Measurements from ENCODE around the gene CTSE.
A peak's percentile ranks its signal among the peaks of the same experiment; 100 is the strongest.

CTSE gene

GRCh38 chr1:206032380-206033140 is 8.9 kb upstream of the CTSE start:
- peaks cover 37% of the 10 kb centered on the region for H3K4me1 ChIP-seq (ENCODE audit: low read depth, poor library complexity, severe bottlenecking)
- H3K27ac ChIP-seq, result no peak overlapping the region
- H4K20me1 ChIP-seq (ENCODE audit: insufficient read depth), result no peaks in the 10 kb centered on the region
- H3K36me3 ChIP-seq (ENCODE audit: insufficient read depth), result no peaks in the 10 kb centered on the region
- H2AFZ ChIP-seq (ENCODE audit: low read depth), result no peak overlapping the region
- no peaks in the 10 kb centered on the region for H3K27me3 ChIP-seq (ENCODE audit: insufficient read depth, low read depth)
- H3K4me3 ChIP-seq (IDR thresholded peaks at IDR 0.05; ENCODE audit: insufficient read depth, low read depth, low read length), result no peak overlapping the region
- TF ChIP-seq, protein P1, sequence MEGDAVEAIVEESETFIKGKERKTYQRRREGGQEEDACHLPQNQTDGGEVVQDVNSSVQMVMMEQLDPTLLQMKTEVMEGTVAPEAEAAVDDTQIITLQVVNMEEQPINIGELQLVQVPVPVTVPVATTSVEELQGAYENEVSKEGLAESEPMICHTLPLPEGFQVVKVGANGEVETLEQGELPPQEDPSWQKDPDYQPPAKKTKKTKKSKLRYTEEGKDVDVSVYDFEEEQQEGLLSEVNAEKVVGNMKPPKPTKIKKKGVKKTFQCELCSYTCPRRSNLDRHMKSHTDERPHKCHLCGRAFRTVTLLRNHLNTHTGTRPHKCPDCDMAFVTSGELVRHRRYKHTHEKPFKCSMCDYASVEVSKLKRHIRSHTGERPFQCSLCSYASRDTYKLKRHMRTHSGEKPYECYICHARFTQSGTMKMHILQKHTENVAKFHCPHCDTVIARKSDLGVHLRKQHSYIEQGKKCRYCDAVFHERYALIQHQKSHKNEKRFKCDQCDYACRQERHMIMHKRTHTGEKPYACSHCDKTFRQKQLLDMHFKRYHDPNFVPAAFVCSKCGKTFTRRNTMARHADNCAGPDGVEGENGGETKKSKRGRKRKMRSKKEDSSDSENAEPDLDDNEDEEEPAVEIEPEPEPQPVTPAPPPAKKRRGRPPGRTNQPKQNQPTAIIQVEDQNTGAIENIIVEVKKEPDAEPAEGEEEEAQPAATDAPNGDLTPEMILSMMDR (conservative IDR thresholded peaks at IDR 0.05; ENCODE audit: low read depth, low read length), result no peak
- no peak overlapping the region for H3K9ac ChIP-seq
- H3K4me2 ChIP-seq, result no peak overlapping the region
- no peaks in the 10 kb centered on the region for H3K79me2 ChIP-seq (ENCODE audit: insufficient read depth, low read depth)

DNA sequence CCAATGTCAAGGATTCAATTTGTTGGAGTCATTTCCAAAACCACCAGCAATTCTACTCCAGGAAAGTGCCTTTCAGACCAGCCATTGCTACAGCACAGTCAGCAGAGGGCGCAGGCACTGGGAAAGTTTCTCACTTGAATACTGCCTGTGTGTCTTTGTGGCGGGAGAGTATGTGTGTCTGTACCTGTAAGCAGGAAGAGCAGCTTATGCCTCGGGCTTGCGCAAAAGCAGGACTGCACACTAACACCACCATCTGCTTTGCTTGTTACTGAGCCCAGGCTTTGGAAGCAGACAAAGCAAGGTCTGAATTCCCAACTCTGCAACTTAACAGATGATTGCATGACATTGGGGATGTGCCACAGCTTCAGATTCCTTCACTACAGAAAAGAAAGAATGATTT is 7.0 kb upstream of the CTSE start:
- peak overlapping the region; percentile 41 for H2AFZ ChIP-seq (ENCODE audit: low read depth)
- H3K4me3 ChIP-seq (IDR thresholded peaks at IDR 0.05; ENCODE audit: insufficient read depth, low read depth, low read length), result no peak overlapping the region
- no peaks in the 10 kb centered on the region for H3K27me3 ChIP-seq (ENCODE audit: insufficient read depth, low read depth)
- H3K4me2 ChIP-seq, result peak overlapping the region; percentile 15; the same call in 1 of the 2 replicates
- H3K9ac ChIP-seq, result no peak overlapping the region
- no peaks in the 10 kb centered on the region for H3K36me3 ChIP-seq (ENCODE audit: insufficient read depth)
- no peaks in the 10 kb centered on the region for H4K20me1 ChIP-seq (ENCODE audit: insufficient read depth)
- TF ChIP-seq, protein P1 (conservative IDR thresholded peaks at IDR 0.05; ENCODE audit: low read depth, low read length), result peak; percentile 99
- H3K4me1 ChIP-seq (ENCODE audit: low read depth, poor library complexity, severe bottlenecking), result peaks cover 19% of the 10 kb centered on the region
- no peak overlapping the region for H3K27ac ChIP-seq
- H3K79me2 ChIP-seq (ENCODE audit: insufficient read depth, low read depth), result no peaks in the 10 kb centered on the region

DNA sequence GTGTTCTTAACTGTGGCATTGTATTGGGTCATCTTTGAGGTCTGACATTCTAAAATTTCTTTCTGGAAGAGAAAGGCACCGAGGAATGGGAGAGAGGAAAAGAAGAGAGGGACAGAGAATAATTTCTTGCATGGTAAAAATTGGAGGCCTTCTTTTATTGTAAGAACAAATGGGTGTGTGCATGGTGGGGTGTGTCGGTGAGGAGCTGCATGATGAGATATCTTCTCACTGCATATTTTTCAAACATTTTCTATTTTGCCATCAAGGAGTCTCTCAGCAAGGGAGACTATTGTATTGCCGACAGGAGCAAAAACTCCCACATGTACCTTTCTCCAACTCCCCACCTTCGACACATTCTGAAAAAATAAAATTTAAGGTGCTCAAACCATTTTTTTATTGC is 6.5 kb upstream of the CTSE start:
- no peak overlapping the region for H2AFZ ChIP-seq (ENCODE audit: low read depth)
- H4K20me1 ChIP-seq (ENCODE audit: insufficient read depth), result no peaks in the 10 kb centered on the region
- H3K79me2 ChIP-seq (ENCODE audit: insufficient read depth, low read depth), result no peaks in the 10 kb centered on the region
- H3K27ac ChIP-seq, result no peak overlapping the region
- H3K27me3 ChIP-seq (ENCODE audit: insufficient read depth, low read depth), result no peaks in the 10 kb centered on the region
- TF ChIP-seq, protein P1 (conservative IDR thresholded peaks at IDR 0.05; ENCODE audit: low read depth, low read length), result no peak
- H3K4me3 ChIP-seq (IDR thresholded peaks at IDR 0.05; ENCODE audit: insufficient read depth, low read depth, low read length), result no peak overlapping the region
- no peak overlapping the region for H3K4me2 ChIP-seq
- no peaks in the 10 kb centered on the region for H3K36me3 ChIP-seq (ENCODE audit: insufficient read depth)
- no peak overlapping the region for H3K9ac ChIP-seq
- peaks cover 19% of the 10 kb centered on the region for H3K4me1 ChIP-seq (ENCODE audit: low read depth, poor library complexity, severe bottlenecking)

- no peaks in the 10 kb centered on the region for H3K27me3 ChIP-seq (ENCODE audit: insufficient read depth, low read depth)
- no peaks in the 10 kb centered on the region for H3K79me2 ChIP-seq (ENCODE audit: insufficient read depth, low read depth)
- H3K27ac ChIP-seq, result no peak overlapping the region
- peaks cover 19% of the 10 kb centered on the region for H3K4me1 ChIP-seq (ENCODE audit: low read depth, poor library complexity, severe bottlenecking)
- no peak overlapping the region for H3K9ac ChIP-seq
- H2AFZ ChIP-seq (ENCODE audit: low read depth), result no peak overlapping the region
- TF ChIP-seq, protein P1 (conservative IDR thresholded peaks at IDR 0.05; ENCODE audit: low read depth, low read length), result no peak
- no peaks in the 10 kb centered on the region for H3K36me3 ChIP-seq (ENCODE audit: insufficient read depth)
- H3K4me2 ChIP-seq, result no peak overlapping the region
- H4K20me1 ChIP-seq (ENCODE audit: insufficient read depth), result no peaks in the 10 kb centered on the region
- H3K4me3 ChIP-seq (IDR thresholded peaks at IDR 0.05; ENCODE audit: insufficient read depth, low read depth, low read length), result no peak overlapping the region
Observed at GRCh38 chr1:206029484-206029883, 5.8 kb upstream of the CTSE start.

Data from KMS-11 (cell line).